H1 (cell line): ENCODE results near the gene RNU6-9. TPM values are rescaled to one million over a fixed set of nuclear protein-coding genes. Genes with fewer than 3 reads are reported as not detected.

ENCODE experiments used
- CTCF ChIA-PET: fragments of 300-600 bp; sonication (Branson Sonifier 250); formaldehyde crosslinking; loops from one replicate; lab custom pipeline; 2021; ENCODE audit not compliant: partially characterized antibody; lab: Charles Lee
- POLR2A ChIA-PET: fragments of 300-600 bp; sonication (Branson Sonifier 250); formaldehyde crosslinking; loops from one replicate; lab custom pipeline; 2021; ENCODE audit warnings: inconsistent platforms; ENCODE audit not compliant: partially characterized antibody; lab: Charles Lee
- DNase-seq, 2 experiments: peaks; one replicate each; pipeline versions ENCODE4 v3.0.0 to v3.0.0-alpha.2; 2010 to 2022; ENCODE audit warnings: low spot score in 2 of 2, low read depth in 1 of 2, mixed read lengths in 1 of 2
- FAIRE-seq: peaks from 2 replicates; lab custom pipeline; 2011; peaks lifted over from hg19 to GRCh38; lab: Jason Lieb, UNC
- H2AFZ ChIP-seq: 2 replicates; pipeline ENCODE4 v1.8.1; 2012; ENCODE audit warnings: low read length, inconsistent platforms
- H2AK5ac ChIP-seq: 2 replicates; pipeline ENCODE4 v1.6.1; 2013; ENCODE audit warnings: low read depth, low read length
- H2BK120ac ChIP-seq: replicated peaks from 2 replicates; pipeline ENCODE3; 2013; ENCODE audit warnings: low read depth, low read length, inconsistent platforms
- H2BK12ac ChIP-seq: 2 replicates; pipeline ENCODE4 v1.6.1; 2013; ENCODE audit warnings: low read depth, low read length
- H2BK15ac ChIP-seq: 2 replicates; pipeline ENCODE4 v1.6.1; 2013; ENCODE audit warnings: low read length
- H2BK20ac ChIP-seq: 2 replicates; pipeline ENCODE4 v1.6.1; 2013; ENCODE audit warnings: low read length
- H2BK5ac ChIP-seq: 2 replicates; pipeline ENCODE4 v1.6.1; 2013; ENCODE audit warnings: low read depth, low read length
- H3K14ac ChIP-seq: 2 replicates; pipeline ENCODE4 v1.6.1; 2013; ENCODE audit warnings: inconsistent platforms; ENCODE audit not compliant: insufficient read length
- H3K18ac ChIP-seq: 2 replicates; pipeline ENCODE4 v1.6.1; 2013; ENCODE audit warnings: low read length; ENCODE audit errors: extremely low read depth
- H3K23ac ChIP-seq: 2 replicates; pipeline ENCODE4 v1.6.1; 2013; ENCODE audit warnings: inconsistent platforms; ENCODE audit not compliant: insufficient read length
- H3K23me2 ChIP-seq: 2 replicates; pipeline ENCODE4 v1.6.1; 2013; ENCODE audit warnings: low read depth, low read length
- H3K27ac ChIP-seq: 2 replicates; pipeline ENCODE4 v1.6.1; 2011; ENCODE audit warnings: low read depth, low read length, inconsistent platforms
- H3K27me3 ChIP-seq, 4 experiments: replicated peaks in 1 of 4; 1 replicate in 1 of 4; 2 replicates in 3 of 4; pipeline versions ENCODE4 v1.6.1 to v1.8.1; 2011 to 2013; ENCODE audit warnings: low read length in 3 of 4, mild to moderate bottlenecking in 3 of 4, inconsistent platforms in 2 of 4, mixed read lengths in 2 of 4, moderate library complexity in 1 of 4; ENCODE audit not compliant: control insufficient read depth in 3 of 4, insufficient read depth in 3 of 4; ENCODE audit errors: extremely low read depth in 1 of 4
- H3K36me3 ChIP-seq, 4 experiments: 2 replicates each; pipeline versions ENCODE4 v1.6.1 to v1.8.1; 2011 to 2013; ENCODE audit warnings: mild to moderate bottlenecking in 4 of 4, low read length in 3 of 4, moderate library complexity in 2 of 4, control low read depth in 1 of 4, inconsistent platforms in 1 of 4; ENCODE audit not compliant: insufficient read depth in 4 of 4, control insufficient read depth in 2 of 4
- H3K4ac ChIP-seq: replicated peaks from 2 replicates; pipeline ENCODE3; 2013; ENCODE audit warnings: low read length, low read depth, mixed read lengths, inconsistent platforms; ENCODE audit not compliant: insufficient read length
- H3K4me1 ChIP-seq, 4 experiments: replicated peaks in 1 of 4; 1 replicate in 1 of 4; 2 replicates in 3 of 4; pipeline versions ENCODE4 v1.6.1 to v1.8.1; 2011 to 2013; ENCODE audit warnings: low read length in 3 of 4, inconsistent platforms in 2 of 4, mixed read lengths in 1 of 4; ENCODE audit not compliant: insufficient read depth in 4 of 4, control insufficient read depth in 3 of 4
- H3K4me2 ChIP-seq, 2 experiments: 2 replicates each; pipeline versions ENCODE4 v1.6.1 to v1.8.1; 2011 to 2013; ENCODE audit warnings: low read depth in 2 of 2, low read length in 2 of 2, control low read depth in 1 of 2, inconsistent platforms in 1 of 2, mild to moderate bottlenecking in 1 of 2; ENCODE audit not compliant: insufficient read depth in 1 of 2
- H3K4me3 ChIP-seq, 4 experiments: fragments of 200-600, 300-600 bp in 1 of 4; sonication (generic), shearing (Covaris generic), sonication (Bioruptor Twin) in 1 of 4; 2 replicates each; pipeline versions ENCODE4 v1.5.1 to v1.8.1; 2011 to 2016; ENCODE audit warnings: low read length in 4 of 4, low read depth in 3 of 4, control low read depth in 2 of 4, inconsistent platforms in 2 of 4, mild to moderate bottlenecking in 2 of 4, mixed read lengths in 1 of 4, moderate library complexity in 1 of 4; ENCODE audit not compliant: insufficient read depth in 2 of 4; ENCODE audit errors: extremely low read depth in 1 of 4
- H3K56ac ChIP-seq: replicated peaks from 2 replicates; pipeline ENCODE3; 2013; ENCODE audit warnings: low read depth, mild to moderate bottlenecking, mixed read lengths, low read length, inconsistent platforms; ENCODE audit not compliant: insufficient read length
- H3K79me1 ChIP-seq: 2 replicates; pipeline ENCODE4 v1.6.1; 2013; ENCODE audit warnings: low read depth, low read length, control low read depth
- H3K79me2 ChIP-seq, 2 experiments: 2 replicates each; pipeline versions ENCODE4 v1.6.1 to v1.8.1; 2012 to 2013; ENCODE audit warnings: low read length in 2 of 2, mild to moderate bottlenecking in 2 of 2, inconsistent platforms in 1 of 2; ENCODE audit not compliant: insufficient read depth in 2 of 2, control insufficient read depth in 1 of 2
- H3K9ac ChIP-seq, 4 experiments: replicated peaks in 1 of 4; 1 replicate in 1 of 4; 2 replicates in 3 of 4; pipeline versions ENCODE4 v1.6.1 to v1.8.1; 2011 to 2013; ENCODE audit warnings: low read depth in 3 of 4, low read length in 3 of 4, control low read depth in 2 of 4, mild to moderate bottlenecking in 2 of 4, moderate library complexity in 2 of 4, inconsistent platforms in 1 of 4; ENCODE audit errors: extremely low read depth in 1 of 4
- H3K9me3 ChIP-seq, 2 experiments: 2 replicates each; pipeline versions ENCODE4 v1.6.1 to v1.8.1; 2012 to 2013; ENCODE audit warnings: mild to moderate bottlenecking in 2 of 2, moderate library complexity in 2 of 2, control low read depth in 1 of 2, inconsistent platforms in 1 of 2, low read depth in 1 of 2, low read length in 1 of 2, mixed read lengths in 1 of 2; ENCODE audit not compliant: insufficient read depth in 2 of 2
- H4K20me1 ChIP-seq, 2 experiments: replicated peaks in 1 of 2; 2 replicates each; pipeline versions ENCODE3 to v1.8.1; 2011 to 2013; ENCODE audit warnings: inconsistent platforms in 2 of 2, low read length in 2 of 2, mild to moderate bottlenecking in 1 of 2; ENCODE audit not compliant: insufficient read depth in 2 of 2, control insufficient read depth in 1 of 2
- H4K5ac ChIP-seq: 2 replicates; pipeline ENCODE4 v1.6.1; 2013; ENCODE audit warnings: low read length, low read depth, mixed read lengths, inconsistent platforms; ENCODE audit not compliant: insufficient read length
- H4K8ac ChIP-seq: 2 replicates; pipeline ENCODE4 v1.8.0; 2013; ENCODE audit warnings: mild to moderate bottlenecking, moderate library complexity, low read length, inconsistent platforms; ENCODE audit not compliant: insufficient read depth; ENCODE audit errors: extremely low read depth
- H4K91ac ChIP-seq: replicated peaks from 2 replicates; pipeline ENCODE3; 2013; ENCODE audit warnings: low read length, mixed read lengths, inconsistent platforms; ENCODE audit not compliant: insufficient read length
- EGR1 ChIP-seq: IDR thresholded peaks from 2 replicates; pipeline ENCODE4 v1.6.1; 2011; ENCODE audit warnings: low read depth, low read length, borderline replicate concordance
- GABPA ChIP-seq: IDR thresholded peaks from 2 replicates; pipeline ENCODE4 v1.6.1; 2011; ENCODE audit warnings: mild to moderate bottlenecking, low read length, moderate library complexity, borderline replicate concordance; ENCODE audit not compliant: insufficient read depth
- TCF12 ChIP-seq: IDR thresholded peaks from 2 replicates; pipeline ENCODE4 v1.6.1; 2011; ENCODE audit warnings: low read depth, mild to moderate bottlenecking, low read length
- WGBS, 2 experiments: shearing (Covaris generic) in 1 of 2; methylation state at CpG; one replicate each; pipeline versions ENCODE4 v1.1.6 to v1.1.7; 2013 to 2015; ENCODE audit warnings: low lambda C conversion rate in 2 of 2, mixed read lengths in 2 of 2, inconsistent platforms in 1 of 2, low coverage in 1 of 2, missing lambda C conversion rate in 1 of 2; ENCODE audit not compliant: insufficient replicate concordance in 2 of 2, insufficient coverage in 1 of 2, insufficient read length in 1 of 2; ENCODE audit errors: extremely low coverage in 1 of 2, missing lambda C conversion rate in 1 of 2; 5-methylcytosine and 5-hydroxymethylcytosine counted together
- polyA plus RNA-seq, 7 experiments: library from polyadenylated mRNA; depleted of rRNA in 3 of 7; stranded (reverse) in 5 of 7; unstranded in 2 of 7; fragments of >200 nt in 5 of 7; fragments of 200-250 nt in 2 of 7; gene quantifications; 1 replicate in 5 of 7; 2 replicates in 1 of 7; 4 replicates in 1 of 7; pipeline versions ENCODE4 v1.2.1 to v1.2.3, GENCODE V29; 2011 to 2013; ENCODE audit warnings: missing spikeins in 2 of 7, mixed read lengths in 2 of 7
- total RNA-seq: library from RNA; stranded (reverse); fragmentation: NEBNext Ultra II Directional; extraction: Animal tissue kit (Norgen Biotek cat#: 25700); gene quantifications from 2 replicates; pipeline ENCODE4 v1.2.1, GENCODE V29; 2021

The RNU6-9 gene
- total and polyA plus RNA-seq, 2 of the 8 experiments (the other 6 are each of a cell fraction or from before 2014, with no cell fraction given) = not detected

DNA sequence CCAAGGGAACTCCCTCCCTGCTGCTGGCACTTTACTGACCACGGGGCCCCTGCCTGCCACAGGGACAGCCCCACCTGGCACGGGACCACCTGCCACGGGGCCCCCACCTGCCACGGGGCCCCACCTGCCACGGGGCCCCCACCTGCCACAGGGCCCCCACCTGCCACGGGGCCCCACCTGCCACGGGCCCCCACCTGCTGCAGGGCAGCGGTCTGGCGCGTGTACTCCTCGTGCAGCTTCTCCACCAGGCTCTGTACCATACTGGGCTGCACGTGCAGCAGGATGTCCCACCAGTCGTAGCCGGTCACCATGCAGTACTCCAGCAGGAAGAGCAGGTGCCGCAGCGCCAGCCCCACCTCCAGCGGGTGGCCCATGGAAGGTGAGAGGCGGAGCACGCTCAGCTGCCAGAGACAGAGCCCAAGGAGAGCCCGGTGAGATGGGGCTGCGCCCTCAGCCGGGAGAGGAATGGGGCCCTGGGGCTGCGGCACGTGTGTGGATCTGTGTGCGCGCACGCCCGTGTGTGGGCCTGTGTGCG, 16.4 kb upstream of the RNU6-9 start:
- Histone ChIP-seq H2AK5ac (no peak overlapping the region), H4K20me1 (peaks cover 0 to 5% of the 10 kb centered on the region in 2 experiments), H3K23me2 (no peaks in the 10 kb centered on the region), H3K9ac (no peak overlapping the region), H3K27ac (no peak overlapping the region), H4K5ac (no peak overlapping the region), H4K91ac (no peak overlapping the region), H2BK5ac (no peak overlapping the region), H4K8ac (no peak overlapping the region), H3K4me2 (no peak overlapping the region), H3K14ac (no peak overlapping the region), H3K36me3 (peaks cover 0 to 16% (median 4%) of the 10 kb centered on the region in 4 experiments; a peak in 5 of 8 replicates), H3K4me3 (no peak overlapping the region), H2BK12ac (no peak overlapping the region), H3K27me3 (no peaks in the 10 kb centered on the region), H3K4me1 (peaks cover 0 to 10% (median 4%) of the 10 kb centered on the region in 4 experiments; a peak in 5 of 7 replicates), H2AFZ (no peak overlapping the region), H3K18ac (no peak overlapping the region), H3K9me3 (peaks cover 0 to 2% of the 10 kb centered on the region in 2 experiments; a peak in 1 of 4 replicates), H2BK15ac (no peak overlapping the region), H3K4ac (no peak overlapping the region), H3K56ac (no peak overlapping the region), H3K79me2 (no peaks in the 10 kb centered on the region), H3K79me1 (peaks cover 2% of the 10 kb centered on the region; the same call in 1 of the 2 replicates), H2BK120ac (no peak overlapping the region), H3K23ac (no peak overlapping the region), H2BK20ac (no peak overlapping the region)
- ChIA-PET POLR2A (interaction anchor here (1.2 to 11.5 kb wide), 2 partner anchors 13 to 150 kb away, joined by 4 to 82 read pairs; partner anchors contain the start of genes MED16 and RNU6-9), CTCF (interaction anchor here (1.5 to 3.1 kb wide), 2 partner anchors 13 to 47 kb away, joined by 4 to 16 read pairs; no protein-coding TSS in a partner anchor)
- 96% methylated on average over 21 of the region's 29 CpGs; no CpG with 5 or more reads in 1 of the 2 experiments for WGBS, 2 experiments
- DNase-seq = no peak
- no peak for FAIRE-seq
- TF ChIP-seq GABPA (no peak), EGR1 (peak; percentile 39; the same call in 1 of the 2 replicates), TCF12 (no peak)
